Kidney tubule cell (primary cell): ENCODE results near the gene CRPPA.
A peak's percentile ranks its signal among the peaks of the same experiment; 100 is the strongest.
"Not testable (repeated sequence)": the region's sequence is repeated elsewhere in the genome, so short reads cannot be mapped to it uniquely, and the experiment has no call there.

Experiments
- DNase-seq: peaks from one replicate; pipeline ENCODE4 v3.0.0-alpha.2; 2018; ENCODE audit warnings: low spot score

Gene CRPPA

GRCh38 chr7:16421333-16422102 lies at the start of gene CRPPA:
TSS of gene CRPPA (minus strand) at chr7:16421538. CDS start at chr7:16421322, 216 bp downstream.
- DNase-seq = peak; percentile 65

GRCh38 chr7:16465469-16466361 lies 44.4 kb upstream of the CRPPA start, which contains the start of gene SOSTDC1:
TSS of gene SOSTDC1 (minus strand) at chr7:16465738. CDS start at chr7:16465668, 70 bp downstream.
- peak; percentile 58 for DNase-seq

GRCh38 chr7:16463949-16464715 lies 42.8 kb upstream of the CRPPA start:
- DNase-seq = peak; percentile 18

- DNase-seq = no peak
Observed at GRCh38 chr7:16463520-16463919, 42.2 kb upstream of the CRPPA start.

- DNase-seq = no peak
Observed at GRCh38 chr7:16462431-16462889, 41.1 kb upstream of the CRPPA start.

GRCh38 chr7:16460789-16461493 lies 39.6 kb upstream of the CRPPA start:
- DNase-seq = no peak

- DNase-seq = not testable (repeated sequence)
Observed at GRCh38 chr7:16456303-16456702, 35.0 kb upstream of the CRPPA start.

- no peak for DNase-seq
Observed at GRCh38 chr7:16455591-16455990, 34.3 kb upstream of the CRPPA start.

GRCh38 chr7:16450366-16450765 lies 29.0 kb upstream of the CRPPA start:
- no peak for DNase-seq

GRCh38 chr7:16447876-16448275 lies 26.5 kb upstream of the CRPPA start:
- no peak for DNase-seq

- no peak for DNase-seq
Observed at GRCh38 chr7:16446508-16446907, 25.2 kb upstream of the CRPPA start.

GRCh38 chr7:16443871-16444270 lies 22.5 kb upstream of the CRPPA start:
- not testable (repeated sequence) for DNase-seq

- no peak for DNase-seq
Observed at GRCh38 chr7:16438988-16439387, 17.6 kb upstream of the CRPPA start.

GRCh38 chr7:16436306-16436705 lies 15.0 kb upstream of the CRPPA start:
- no peak for DNase-seq

- no peak for DNase-seq
Observed at GRCh38 chr7:16433568-16434122, 12.3 kb upstream of the CRPPA start.

- no peak for DNase-seq
Observed at GRCh38 chr7:16432425-16432731, 11.0 kb upstream of the CRPPA start.

- DNase-seq = peak; percentile 53
Observed at GRCh38 chr7:16431646-16432424, 10.5 kb upstream of the CRPPA start.

GRCh38 chr7:16430133-16430532 lies 8.8 kb upstream of the CRPPA start:
- DNase-seq = peak; percentile 70

- no peak for DNase-seq
Observed at GRCh38 chr7:16428672-16429071, 7.3 kb upstream of the CRPPA start.

GRCh38 chr7:16428182-16428581 lies 6.8 kb upstream of the CRPPA start:
- DNase-seq = no peak
